Cardiac fibroblast (primary cell): ENCODE results near the gene KCNMA1.

ENCODE experiments used
- DNase-seq, 2 donors: peaks; one replicate each; pipeline versions ENCODE4 v3.0.0 to v3.0.0-alpha.2; 2010; ENCODE audit warnings: low read depth in 2 of 2
- H3K4me3 ChIP-seq, 2 donors: replicated peaks in 1 of 2; 1 replicate in 1 of 2; 2 replicates in 1 of 2; pipeline ENCODE4 v1.5.1; 2011; ENCODE audit warnings: low read depth in 2 of 2, low read length in 2 of 2, mild to moderate bottlenecking in 2 of 2, moderate library complexity in 1 of 2
- CTCF ChIP-seq: IDR thresholded peaks from one replicate; pipeline ENCODE4 v1.5.1; 2011; ENCODE audit warnings: low read depth, mild to moderate bottlenecking, low read length, inconsistent platforms

The KCNMA1 gene

GRCh38 chr10:77428691-77429395 lies 208.8 kb downstream of the KCNMA1 start:
- DNase-seq, result peak; percentile 73 to 78
- TF ChIP-seq CTCF, result peak; percentile 81
- no peak overlapping the region for H3K4me3 ChIP-seq

GRCh38 chr10:77424257-77424656 lies 213.4 kb downstream of the KCNMA1 start:
- TF ChIP-seq CTCF, result no peak
- DNase-seq, result no peak
- H3K4me3 ChIP-seq, result no peak overlapping the region

GRCh38 chr10:77422491-77423338 lies 214.9 kb downstream of the KCNMA1 start:
- TF ChIP-seq CTCF, result no peak
- no peak overlapping the region for H3K4me3 ChIP-seq
- DNase-seq, result peak in 1 of 2 donors; percentile 61

- no peak for DNase-seq
- TF ChIP-seq CTCF, result no peak
- H3K4me3 ChIP-seq, result no peak overlapping the region
Measured at GRCh38 chr10:77421591-77421990, 216.0 kb downstream of the KCNMA1 start.

- no peak for DNase-seq
- no peak overlapping the region for H3K4me3 ChIP-seq
- TF ChIP-seq CTCF, result no peak
Measured at GRCh38 chr10:77420947-77421523, 216.6 kb downstream of the KCNMA1 start.

GRCh38 chr10:77419979-77420378 lies 217.6 kb downstream of the KCNMA1 start:
- H3K4me3 ChIP-seq, result no peak overlapping the region
- TF ChIP-seq CTCF, result no peak

More at GRCh38 chr10:77419979-77420378, 217.6 kb downstream of the KCNMA1 start:
- no peak for DNase-seq
